Lung (tissue), 12 donors: ENCODE data around the gene CRAMP1. TPM values are rescaled to one million over a fixed set of nuclear protein-coding genes. Genes with fewer than 3 reads are reported as not detected.
"Not testable (repeated sequence)": the region's sequence is repeated elsewhere in the genome, so short reads cannot be mapped to it uniquely, and the experiment has no call there.

ENCODE experiments used
- ATAC-seq: fragments of 200-7000 bp; cut with Tn5 transposase; one replicate; pipeline ENCODE4 v1.9.1; 2020; ENCODE audit warnings: moderate number of reproducible peaks; ENCODE audit not compliant: insufficient read depth, low FRiP score
- DNase-seq, 3 donors: peaks; one replicate each; pipeline ENCODE4 v3.0.0-alpha.2; 2013 to 2017
- H3K27ac ChIP-seq, 2 donors: one replicate each; pipeline ENCODE4 v1.5.1; 2013; ENCODE audit warnings: mild to moderate bottlenecking in 2 of 2, moderate library complexity in 2 of 2, control low read depth in 1 of 2, inconsistent platforms in 1 of 2, low read depth in 1 of 2, low read length in 1 of 2
- H3K27me3 ChIP-seq, 3 donors: one replicate each; pipeline ENCODE4 v1.5.1; 2013; ENCODE audit warnings: low read length in 2 of 3; ENCODE audit not compliant: control insufficient read depth in 3 of 3, insufficient read depth in 3 of 3
- H3K36me3 ChIP-seq, 4 donors: one replicate each; pipeline ENCODE4 v1.5.1; 2013; ENCODE audit warnings: low read length in 4 of 4, mild to moderate bottlenecking in 1 of 4, moderate library complexity in 1 of 4; ENCODE audit not compliant: control insufficient read depth in 4 of 4, insufficient read depth in 4 of 4
- H3K4me1 ChIP-seq, 5 donors: one replicate each; pipeline ENCODE4 v1.5.1; 2013; ENCODE audit warnings: low read length in 5 of 5, mild to moderate bottlenecking in 2 of 5, moderate library complexity in 1 of 5; ENCODE audit not compliant: control insufficient read depth in 5 of 5, insufficient read depth in 5 of 5
- H3K4me3 ChIP-seq: one replicate; pipeline ENCODE4 v1.5.1; 2013; ENCODE audit warnings: mild to moderate bottlenecking, control low read depth, moderate library complexity
- H3K9ac ChIP-seq, 2 donors: one replicate each; pipeline ENCODE4 v1.5.1; 2013; ENCODE audit warnings: low read length in 2 of 2, control low read depth in 1 of 2; ENCODE audit not compliant: insufficient read depth in 1 of 2
- H3K9me3 ChIP-seq, 4 donors: one replicate each; pipeline ENCODE4 v1.5.1; 2013; ENCODE audit warnings: low read length in 3 of 4, mild to moderate bottlenecking in 1 of 4, moderate library complexity in 1 of 4; ENCODE audit not compliant: control insufficient read depth in 4 of 4, insufficient read depth in 3 of 4
- WGBS, 2 donors: extraction: QIAGEN DNeasy Blood & Tissue Kit; methylation state at CpG; one replicate each; pipeline ENCODE4 v1.1.7; 2013; 5-methylcytosine and 5-hydroxymethylcytosine counted together
- polyA plus RNA-seq, 2 donors: library from polyadenylated mRNA; stranded (reverse); fragments of 200-250 nt; gene quantifications; one replicate each; pipeline ENCODE4 v1.2.1, GENCODE V29; 2013
- total RNA-seq, 2 donors: library from RNA; depleted of rRNA in 1 of 2; stranded (reverse); fragments of >200 nt in 1 of 2; gene quantifications; one replicate each; pipeline ENCODE4 v1.2.1, GENCODE V29; 2014 to 2021
- TF ChIP-seq, protein P1 (sequence below): IDR thresholded peaks from 2 replicates; pipeline ENCODE4 v1.5.1; 2012; ENCODE audit warnings: mild to moderate bottlenecking; ENCODE audit errors: control extremely low read depth, extremely low read depth
- donor health status: control.
- donor health status: control.
- donor health status: Bipolar disorder and iron deficiency.
- donor health status: healthy.
- donor health status: DM: yes; HTN: yes; CAD: no.

Gene CRAMP1
- total and polyA plus RNA-seq, 4 donors: 6.6 to 20.4 (median 12.5) TPM

DNA sequence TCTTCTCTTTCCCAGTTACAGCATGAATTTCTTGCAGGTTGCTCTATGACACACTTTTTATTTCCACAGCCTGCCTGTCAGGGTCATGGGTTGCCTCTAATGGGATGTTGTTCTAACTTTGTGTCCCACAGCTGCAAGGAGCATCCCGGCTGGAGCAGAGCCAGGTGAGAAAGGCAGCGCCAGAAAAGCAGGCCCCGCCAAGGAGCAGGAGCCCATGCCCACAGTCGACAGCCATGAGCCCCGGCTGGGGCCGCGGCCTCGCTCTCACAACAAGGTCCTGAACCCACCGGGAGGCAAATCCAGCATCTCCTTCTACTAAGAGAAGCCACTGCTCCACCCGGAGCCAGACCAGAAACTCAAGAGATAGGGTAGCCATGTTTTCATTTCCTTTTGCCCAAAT, 86.5 kb downstream of the CRAMP1 start:
- no peaks in the 10 kb centered on the region for H3K9me3 ChIP-seq
- no peak for DNase-seq
- no peak overlapping the region for H3K27ac ChIP-seq
- H3K27me3 ChIP-seq: no peaks in the 10 kb centered on the region
- no peak overlapping the region for H3K4me3 ChIP-seq
- no peak for ATAC-seq
- TF ChIP-seq, protein P1, sequence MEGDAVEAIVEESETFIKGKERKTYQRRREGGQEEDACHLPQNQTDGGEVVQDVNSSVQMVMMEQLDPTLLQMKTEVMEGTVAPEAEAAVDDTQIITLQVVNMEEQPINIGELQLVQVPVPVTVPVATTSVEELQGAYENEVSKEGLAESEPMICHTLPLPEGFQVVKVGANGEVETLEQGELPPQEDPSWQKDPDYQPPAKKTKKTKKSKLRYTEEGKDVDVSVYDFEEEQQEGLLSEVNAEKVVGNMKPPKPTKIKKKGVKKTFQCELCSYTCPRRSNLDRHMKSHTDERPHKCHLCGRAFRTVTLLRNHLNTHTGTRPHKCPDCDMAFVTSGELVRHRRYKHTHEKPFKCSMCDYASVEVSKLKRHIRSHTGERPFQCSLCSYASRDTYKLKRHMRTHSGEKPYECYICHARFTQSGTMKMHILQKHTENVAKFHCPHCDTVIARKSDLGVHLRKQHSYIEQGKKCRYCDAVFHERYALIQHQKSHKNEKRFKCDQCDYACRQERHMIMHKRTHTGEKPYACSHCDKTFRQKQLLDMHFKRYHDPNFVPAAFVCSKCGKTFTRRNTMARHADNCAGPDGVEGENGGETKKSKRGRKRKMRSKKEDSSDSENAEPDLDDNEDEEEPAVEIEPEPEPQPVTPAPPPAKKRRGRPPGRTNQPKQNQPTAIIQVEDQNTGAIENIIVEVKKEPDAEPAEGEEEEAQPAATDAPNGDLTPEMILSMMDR: no peak
- H3K36me3 ChIP-seq: peaks cover 18 to 29% (median 22%) of the 10 kb centered on the region in 4 donors
- no peaks in the 10 kb centered on the region for H3K4me1 ChIP-seq
- no peak overlapping the region for H3K9ac ChIP-seq
- WGBS, 2 donors: 95% methylated on average over 10 of the region's 10 CpGs

DNA sequence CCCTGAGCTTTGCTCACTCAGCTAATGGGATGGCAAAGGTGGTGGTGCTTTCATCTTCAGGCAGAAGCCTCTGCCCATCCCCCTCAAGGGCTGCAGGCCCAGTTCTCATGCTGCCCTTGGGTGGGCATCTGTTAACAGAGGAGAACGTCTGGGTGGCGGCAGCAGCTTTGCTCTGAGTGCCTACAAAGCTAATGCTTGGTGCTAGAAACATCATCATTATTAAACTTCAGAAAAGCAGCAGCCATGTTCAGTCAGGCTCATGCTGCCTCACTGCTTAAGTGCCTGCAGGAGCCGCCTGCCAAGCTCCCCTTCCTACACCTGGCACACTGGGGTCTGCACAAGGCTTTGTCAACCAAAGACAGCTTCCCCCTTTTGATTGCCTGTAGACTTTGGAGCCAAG, 88.1 kb downstream of the CRAMP1 start:
- H3K36me3 ChIP-seq: peaks cover 17 to 24% (median 19%) of the 10 kb centered on the region in 4 donors
- ATAC-seq (no peak), DNase-seq (no peak)
- TF ChIP-seq, protein P1: no peak
- H3K4me3 ChIP-seq: no peak overlapping the region
- WGBS, 2 donors: 91 to 96% methylated on average over 3 of the region's 3 CpGs
- no peaks in the 10 kb centered on the region for H3K27me3 ChIP-seq
- H3K9me3 ChIP-seq: no peaks in the 10 kb centered on the region
- H3K9ac ChIP-seq: no peak overlapping the region
- H3K27ac ChIP-seq: no peak overlapping the region
- peaks cover 0 to 2% (median 0%) of the 10 kb centered on the region in 5 donors for H3K4me1 ChIP-seq

DNA sequence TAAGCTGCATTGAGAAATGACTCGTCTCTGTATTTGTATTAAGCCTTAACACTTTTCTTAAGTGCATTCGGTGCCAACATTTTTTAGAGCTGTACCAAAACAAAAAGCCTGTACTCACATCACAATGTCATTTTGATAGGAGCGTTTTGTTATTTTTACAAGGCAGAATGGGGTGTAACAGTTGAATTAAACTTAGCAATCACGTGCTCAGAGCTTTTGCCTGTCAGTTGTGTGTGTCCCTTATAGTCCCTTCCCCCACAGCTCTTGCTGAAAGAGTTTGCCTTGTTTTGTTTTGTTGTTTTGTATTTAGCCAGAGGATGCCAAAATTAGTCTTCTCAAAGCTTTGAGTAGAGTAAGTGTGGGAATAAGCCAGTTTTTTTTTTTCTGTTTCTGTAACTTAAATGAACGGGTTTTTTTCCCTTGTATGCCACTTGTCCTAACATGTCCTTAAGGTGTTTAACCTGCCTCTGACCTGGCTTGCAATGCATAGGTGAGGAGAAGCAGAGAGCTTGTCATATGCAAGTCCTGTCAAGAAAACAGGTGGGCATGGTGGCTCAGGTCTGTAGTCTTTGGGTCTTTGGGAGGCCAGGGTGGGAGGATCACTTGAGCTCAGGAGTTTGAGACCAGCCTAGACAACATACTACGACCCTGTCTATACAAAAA, 89.2 kb downstream of the CRAMP1 start:
- 81 to 88% methylated on average over 6 of the region's 6 CpGs for WGBS, 2 donors
- H3K27ac ChIP-seq: no peak overlapping the region
- H3K4me1 ChIP-seq: peaks cover 0 to 2% (median 0%) of the 10 kb centered on the region in 5 donors
- no peak overlapping the region for H3K9ac ChIP-seq
- no peak overlapping the region for H3K4me3 ChIP-seq
- peaks cover 14 to 24% (median 20%) of the 10 kb centered on the region in 4 donors for H3K36me3 ChIP-seq
- DNase-seq (no peak), ATAC-seq (no peak)
- H3K9me3 ChIP-seq: no peaks in the 10 kb centered on the region
- TF ChIP-seq, protein P1: no peak
- H3K27me3 ChIP-seq: no peaks in the 10 kb centered on the region

DNA sequence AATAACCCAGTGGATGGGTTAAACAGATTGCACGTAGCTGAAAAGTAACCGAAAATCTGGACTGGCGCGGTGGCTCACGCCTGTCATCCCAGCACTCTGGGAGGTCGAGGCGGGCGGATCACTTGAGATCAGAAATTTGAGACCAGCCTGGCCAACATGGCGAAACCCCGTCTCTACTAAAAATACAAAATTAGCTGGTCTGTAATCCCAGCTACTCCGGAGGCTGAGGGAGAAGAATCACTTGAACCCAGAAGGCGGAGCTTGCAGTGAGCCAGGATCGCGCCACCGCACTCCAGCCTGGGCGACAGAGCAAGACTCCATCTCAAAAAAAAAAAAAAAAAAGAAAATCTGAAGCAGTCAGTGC, 93.1 kb downstream of the CRAMP1 start:
- peaks cover 0 to 12% (median 6%) of the 10 kb centered on the region in 4 donors for H3K36me3 ChIP-seq
- H3K27ac ChIP-seq: peak overlapping the region; percentile 89 to 99
- peak overlapping the region; percentile 29 to 72 for H3K9ac ChIP-seq
- not testable (repeated sequence) for H3K9me3 ChIP-seq, H3K27me3 ChIP-seq
- DNase-seq: peak in 1 of 3 donors; percentile 40
- H3K4me3 ChIP-seq: peak overlapping the region; percentile 97
- 1% methylated on average over 15 to 16 of the region's 16 CpGs for WGBS, 2 donors
- H3K4me1 ChIP-seq: peaks cover 3 to 16% (median 5%) of the 10 kb centered on the region in 5 donors
- ATAC-seq: peak; percentile 7
